Sigmoid colon (tissue), 4 donors: ENCODE measurements around the gene DPH5.

Source experiments
- EP300 ChIP-seq, 4 donors: sonication (generic); formaldehyde crosslinking; IDR thresholded peaks; one replicate each; pipeline ENCODE4 v1.6.1; 2017; ENCODE audit warnings: antibody characterized with exemption in 4 of 4
- POLR2A ChIP-seq, 2 donors: fragments of 450-650 bp; IDR thresholded peaks; one replicate each; pipeline ENCODE4 v1.6.1; 2016; ENCODE audit warnings: antibody characterized with exemption in 2 of 2, mild to moderate bottlenecking in 2 of 2, moderate library complexity in 2 of 2
- POLR2AphosphoS5 ChIP-seq, 4 donors: sonication (generic); formaldehyde crosslinking; IDR thresholded peaks; one replicate each; pipeline ENCODE4 v1.6.1; 2017; ENCODE audit warnings: antibody characterized with exemption in 4 of 4
- TF ChIP-seq, protein P1 (sequence below), 4 experiments: fragments of 450-650 bp in 3 of 4; fragments of 200-600 bp in 1 of 4; IDR thresholded peaks; one replicate each; pipeline ENCODE4 v1.5.1; 2016 to 2019; ENCODE audit warnings: antibody characterized with exemption in 4 of 4, mild to moderate bottlenecking in 3 of 4, moderate library complexity in 2 of 4

DNA sequence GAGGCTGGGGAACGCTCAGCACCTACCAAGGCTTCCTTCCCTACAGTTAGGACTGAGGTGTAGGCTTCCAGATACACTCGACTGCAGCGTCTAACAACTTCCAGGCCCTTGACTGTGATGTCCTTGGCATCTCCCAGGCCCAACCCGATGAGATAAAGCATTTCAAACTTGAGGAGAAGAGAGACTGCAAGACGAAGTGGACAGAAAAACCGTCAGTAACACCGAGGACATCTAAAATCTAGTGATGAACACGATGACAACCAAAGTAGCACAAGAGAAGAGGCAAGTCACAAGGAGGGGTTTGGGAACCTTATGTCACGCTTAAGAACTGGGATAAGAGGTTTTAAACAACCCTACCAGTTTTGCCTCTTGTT, 314 bp downstream of the DPH5 start:
- TF ChIP-seq, protein P1, sequence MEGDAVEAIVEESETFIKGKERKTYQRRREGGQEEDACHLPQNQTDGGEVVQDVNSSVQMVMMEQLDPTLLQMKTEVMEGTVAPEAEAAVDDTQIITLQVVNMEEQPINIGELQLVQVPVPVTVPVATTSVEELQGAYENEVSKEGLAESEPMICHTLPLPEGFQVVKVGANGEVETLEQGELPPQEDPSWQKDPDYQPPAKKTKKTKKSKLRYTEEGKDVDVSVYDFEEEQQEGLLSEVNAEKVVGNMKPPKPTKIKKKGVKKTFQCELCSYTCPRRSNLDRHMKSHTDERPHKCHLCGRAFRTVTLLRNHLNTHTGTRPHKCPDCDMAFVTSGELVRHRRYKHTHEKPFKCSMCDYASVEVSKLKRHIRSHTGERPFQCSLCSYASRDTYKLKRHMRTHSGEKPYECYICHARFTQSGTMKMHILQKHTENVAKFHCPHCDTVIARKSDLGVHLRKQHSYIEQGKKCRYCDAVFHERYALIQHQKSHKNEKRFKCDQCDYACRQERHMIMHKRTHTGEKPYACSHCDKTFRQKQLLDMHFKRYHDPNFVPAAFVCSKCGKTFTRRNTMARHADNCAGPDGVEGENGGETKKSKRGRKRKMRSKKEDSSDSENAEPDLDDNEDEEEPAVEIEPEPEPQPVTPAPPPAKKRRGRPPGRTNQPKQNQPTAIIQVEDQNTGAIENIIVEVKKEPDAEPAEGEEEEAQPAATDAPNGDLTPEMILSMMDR (IDR thresholded peaks at IDR 0.05), result no peak
- TF ChIP-seq POLR2AphosphoS5 (IDR thresholded peaks at IDR 0.05), result no peak
- no peak for TF ChIP-seq POLR2A (IDR thresholded peaks at IDR 0.05)
- TF ChIP-seq EP300 (IDR thresholded peaks at IDR 0.05), result no peak
